GM21515 (cell line): ENCODE measurements around the gene RPL35A.
A peak's percentile ranks its signal among the peaks of the same experiment; 100 is the strongest.
"Not testable (repeated sequence)": the region's sequence is repeated elsewhere in the genome, so short reads cannot be mapped to it uniquely, and the experiment has no call there.

Experiments used
- ATAC-seq: cut with Tn5 transposase; IDR thresholded peaks from one replicate; pipeline ENCODE4 v1.9.1; 2021; ENCODE audit not compliant: unreplicated experiment

The RPL35A gene

GRCh38 chr3:197949778-197950676, at the start of gene RPL35A:
RPL35A (plus strand) TSS chr3:197950190; CDS start chr3:197950968, 778 bp downstream.
- ATAC-seq: peak; percentile 86

DNA sequence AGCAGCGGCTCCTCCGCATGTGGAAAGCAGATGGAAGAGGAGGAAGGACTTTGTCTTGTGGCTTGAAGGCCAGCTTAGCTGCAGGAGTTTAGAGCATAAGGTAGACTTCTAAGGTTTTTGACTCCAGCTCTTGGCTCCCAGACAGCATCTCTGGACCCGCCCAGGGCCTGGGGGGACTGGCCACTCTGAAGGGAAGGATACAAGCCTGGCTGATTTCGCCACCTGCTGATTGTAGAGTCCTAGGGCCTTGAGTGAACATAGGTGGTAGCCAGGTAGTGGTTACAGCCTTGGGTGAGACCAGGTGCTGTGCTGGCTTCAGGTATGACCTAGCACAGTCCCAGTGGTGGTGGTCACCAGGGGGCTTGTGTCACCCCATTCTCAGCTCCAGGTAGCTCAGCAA, 48.4 kb upstream of the RPL35A start:
- ATAC-seq: no peak

DNA sequence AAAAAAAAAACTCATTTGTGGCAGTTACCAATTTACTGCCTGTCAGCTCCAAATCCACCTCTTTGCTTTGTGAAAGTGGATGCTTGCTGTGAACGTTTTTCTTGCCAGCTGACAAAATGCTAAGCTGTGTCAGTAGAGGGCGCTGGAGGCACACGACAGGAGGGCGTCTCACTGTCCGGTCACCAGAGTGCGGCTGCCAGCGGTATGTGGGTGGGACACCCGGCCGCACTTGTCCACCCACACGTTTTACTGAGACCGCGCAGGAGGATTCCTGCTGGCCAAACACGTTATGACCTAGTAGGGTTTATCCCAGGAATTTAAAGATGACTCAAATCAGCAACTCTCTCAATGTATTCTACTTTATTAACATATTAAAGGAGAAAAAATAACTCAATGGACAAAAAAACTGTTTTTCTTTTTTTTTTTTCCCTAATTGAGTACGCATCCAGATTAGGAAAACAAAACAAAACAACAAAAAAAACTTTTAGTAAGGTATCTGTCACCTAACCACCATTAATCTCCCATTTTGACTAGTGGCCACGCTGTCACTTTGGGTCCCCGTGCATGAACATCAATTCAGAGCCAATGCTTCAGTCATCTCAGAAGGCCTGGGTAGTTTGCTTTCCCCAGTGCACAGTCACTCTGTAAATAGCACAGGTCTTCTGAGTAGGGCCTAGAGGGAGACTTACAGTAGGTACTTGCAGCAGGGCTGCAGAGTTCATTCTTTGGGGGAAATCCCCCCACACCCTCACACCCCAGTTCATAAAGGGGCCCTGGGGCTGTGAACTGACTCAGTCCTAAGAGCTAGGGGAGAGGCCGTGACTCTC, 43.8 kb upstream of the RPL35A start:
- peak; percentile 78 for ATAC-seq

GRCh38 chr3:197906850-197907187, 43.2 kb upstream of the RPL35A start:
- ATAC-seq: no peak

DNA sequence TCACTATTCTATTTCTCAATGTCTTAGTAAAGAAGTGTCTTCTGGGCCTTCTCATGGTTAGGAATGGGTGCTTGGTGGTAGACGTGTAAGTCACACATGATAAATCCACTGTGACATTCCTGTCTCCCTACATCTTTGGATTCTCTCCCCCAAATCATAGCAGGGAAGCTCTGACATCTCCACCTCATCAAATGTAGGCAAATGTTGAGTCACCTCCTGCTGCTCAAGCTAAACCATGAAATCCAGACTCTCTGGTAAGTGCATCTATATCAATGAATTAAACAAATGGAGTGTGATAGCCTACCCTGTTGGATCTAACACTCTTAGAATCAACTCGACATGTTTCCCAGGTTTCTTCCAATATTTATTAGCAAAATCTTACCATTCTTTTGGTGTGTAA, 42.8 kb upstream of the RPL35A start:
- ATAC-seq: no peak

DNA sequence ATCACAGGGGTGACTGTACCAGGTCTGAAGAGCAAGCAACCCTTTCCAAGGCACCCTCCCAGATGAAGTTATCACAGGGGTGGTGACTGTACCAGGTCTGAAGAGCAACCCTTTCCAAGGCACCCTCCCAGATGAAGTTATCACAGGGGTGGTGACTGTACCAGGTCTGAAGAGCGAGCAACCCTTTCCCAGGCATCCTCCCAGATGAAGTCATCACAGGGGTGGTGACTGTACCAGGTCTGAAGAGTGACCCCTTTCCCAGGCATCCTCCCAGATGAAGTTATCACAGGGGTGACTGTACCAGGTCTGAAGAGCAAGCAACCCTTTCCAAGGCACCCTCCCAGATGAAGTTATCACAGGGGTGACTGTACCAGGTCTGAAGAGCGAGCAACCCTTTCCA, 41.4 kb upstream of the RPL35A start:
- ATAC-seq: not testable (repeated sequence)

DNA sequence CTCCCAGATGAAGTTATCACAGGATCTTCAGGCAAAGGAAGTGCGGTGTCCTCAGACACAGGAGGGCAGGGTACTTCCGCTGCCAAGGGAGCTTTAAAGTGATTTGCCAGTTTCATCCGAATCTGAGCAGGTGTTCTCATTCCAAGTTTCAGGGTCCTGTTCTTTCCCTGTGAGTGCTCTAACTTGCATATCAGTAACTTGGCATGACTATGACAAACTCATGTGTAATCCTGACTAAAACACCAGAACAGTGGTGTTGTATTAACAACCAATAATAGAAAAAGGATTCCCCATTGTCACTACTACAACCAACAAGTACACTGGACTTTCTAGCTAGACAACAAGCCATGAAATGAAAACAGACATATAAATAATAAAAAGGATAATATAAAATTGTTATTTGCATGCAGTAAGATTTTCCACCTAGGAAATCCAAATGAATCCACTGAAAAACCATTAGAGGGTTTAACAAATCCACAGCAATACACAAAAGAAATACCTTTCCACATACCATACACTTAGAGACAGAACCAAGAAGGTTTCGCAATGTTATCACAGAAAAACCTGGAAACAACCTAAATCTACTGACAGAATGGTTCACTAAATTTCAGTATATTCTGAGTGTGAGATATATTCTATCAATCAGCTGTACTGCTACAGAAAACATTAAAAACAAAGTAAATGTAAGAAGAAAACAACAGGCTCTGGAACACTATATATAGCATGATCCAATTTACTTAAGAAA, 40.9 kb upstream of the RPL35A start:
- ATAC-seq: no peak

DNA sequence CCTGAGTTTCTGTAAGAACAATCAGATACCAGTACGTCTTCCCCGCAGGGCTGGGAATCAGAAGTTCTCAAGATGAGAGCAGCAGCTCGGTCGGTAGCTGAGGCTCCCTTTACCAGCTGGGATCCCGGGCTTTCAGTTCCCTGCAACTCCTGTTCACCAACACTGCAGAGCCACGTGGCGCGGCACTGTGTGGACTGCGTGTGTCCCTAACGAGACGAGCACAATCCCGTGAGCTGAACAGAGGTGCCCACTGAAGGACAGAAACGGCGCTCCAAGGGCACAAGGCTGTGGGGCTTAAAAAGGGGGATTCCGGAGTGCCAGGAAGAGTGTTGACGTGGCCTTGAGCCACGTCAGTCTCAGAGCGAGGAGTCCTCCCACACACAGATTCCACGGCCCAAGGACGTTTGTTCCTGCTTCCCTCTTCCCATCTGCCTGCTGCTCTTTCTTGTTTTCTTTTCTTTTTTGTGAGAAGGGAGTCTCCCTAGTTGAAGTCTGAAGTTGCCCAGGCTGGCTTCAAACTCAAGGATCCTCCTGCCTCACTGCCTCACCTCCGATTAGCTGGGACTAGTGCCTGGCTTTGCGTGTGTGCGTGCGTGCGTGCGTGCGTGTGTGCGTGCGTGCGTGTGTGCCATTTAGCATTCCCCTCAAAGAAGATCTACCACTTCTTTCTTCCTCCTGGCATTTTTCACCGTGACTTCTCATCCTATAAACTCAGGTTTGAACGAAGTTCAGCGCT, 37.1 kb upstream of the RPL35A start:
- no peak for ATAC-seq

GRCh38 chr3:197913641-197914380, 36.2 kb upstream of the RPL35A start:
- ATAC-seq: no peak

- not testable (repeated sequence) for ATAC-seq
These were observed 28.3 kb upstream of the RPL35A start for GRCh38 chr3:197921429-197922275.

GRCh38 chr3:197926418-197926817, 23.6 kb upstream of the RPL35A start:
- ATAC-seq: no peak

GRCh38 chr3:197927578-197927977, 22.4 kb upstream of the RPL35A start:
- not testable (repeated sequence) for ATAC-seq

GRCh38 chr3:197936819-197937384, 13.1 kb upstream of the RPL35A start:
- no peak for ATAC-seq

DNA sequence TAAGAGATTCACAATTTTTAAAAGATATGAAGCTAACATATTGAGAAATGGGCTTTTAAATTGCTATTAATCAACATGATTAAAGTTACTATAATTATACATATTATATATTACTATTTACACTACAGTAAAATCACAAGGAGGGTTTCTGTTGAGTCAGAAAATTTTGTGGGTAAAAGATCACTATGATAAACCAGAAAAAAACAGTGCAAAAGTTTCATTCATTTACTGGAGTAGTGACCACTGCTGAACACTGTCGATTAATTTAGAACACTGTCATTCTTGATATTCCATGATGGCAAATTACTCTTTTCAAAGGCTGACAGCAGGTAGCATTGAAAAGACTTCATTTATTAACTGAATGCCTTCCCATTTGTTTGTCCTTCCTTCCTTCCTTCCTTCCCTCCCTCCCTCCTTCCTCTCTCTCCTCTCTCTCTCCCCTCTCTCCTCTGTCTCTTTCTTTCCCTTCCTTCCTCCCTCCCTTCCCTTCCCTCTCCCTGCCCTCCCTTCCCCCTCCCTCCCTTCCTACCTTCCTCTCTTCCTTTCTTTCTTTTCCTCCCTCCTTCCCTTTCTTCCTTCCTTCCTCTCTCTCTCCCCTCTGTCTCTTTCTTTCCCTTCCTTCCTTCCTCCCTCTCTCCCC, 9.1 kb upstream of the RPL35A start:
- no peak for ATAC-seq

DNA sequence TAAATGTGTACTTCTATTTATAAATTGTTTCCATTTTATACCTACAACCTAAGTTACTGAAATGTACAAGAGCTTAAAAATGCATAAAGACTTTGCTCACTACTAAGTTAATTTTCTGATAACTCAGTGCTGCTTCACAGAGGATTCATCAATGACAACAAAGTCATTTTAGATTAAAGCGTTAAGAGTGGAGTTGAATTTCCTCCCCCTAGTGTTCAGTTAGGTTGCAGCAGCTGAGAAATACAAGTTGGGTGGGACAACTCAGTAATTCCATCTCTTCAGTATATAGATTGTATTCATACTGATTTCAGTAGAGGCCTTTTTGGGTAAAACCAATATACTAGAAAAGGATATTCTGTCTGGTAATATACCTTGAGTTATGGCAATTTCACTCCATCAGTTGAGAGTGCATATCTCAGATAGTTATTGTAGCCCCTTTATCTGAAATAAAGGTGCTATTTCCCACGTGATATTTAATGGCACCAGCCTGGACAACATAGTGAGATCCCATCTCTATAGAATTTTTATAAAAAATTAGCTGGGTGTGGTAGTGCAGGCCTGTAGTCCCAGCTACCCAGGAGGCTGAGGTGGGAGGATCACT, 6.9 kb upstream of the RPL35A start:
- no peak for ATAC-seq

GRCh38 chr3:197949191-197949777, 706 bp upstream of the RPL35A start:
- ATAC-seq: no peak

DNA sequence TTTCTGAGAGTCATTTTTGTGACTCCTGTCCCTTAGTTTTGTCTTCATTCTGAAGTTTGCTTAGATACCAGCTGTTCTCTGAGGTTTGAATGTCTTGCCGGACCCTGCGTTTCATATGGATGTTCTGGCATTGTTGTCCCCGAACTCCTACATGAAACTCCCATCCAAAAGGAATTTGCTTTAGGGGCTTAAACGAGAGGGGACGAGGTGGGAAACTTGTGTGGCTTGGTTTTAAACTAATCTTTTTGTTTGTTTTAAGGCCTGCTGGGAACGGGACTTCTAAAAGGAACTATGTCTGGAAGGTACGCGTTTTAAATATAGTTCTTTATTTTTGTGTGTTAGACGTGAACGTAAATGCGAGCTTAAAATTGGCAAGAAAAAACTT, 679 bp downstream of the RPL35A start:
- ATAC-seq: no peak
